ENCODE data around the gene RBKS.

The RBKS gene

DNA sequence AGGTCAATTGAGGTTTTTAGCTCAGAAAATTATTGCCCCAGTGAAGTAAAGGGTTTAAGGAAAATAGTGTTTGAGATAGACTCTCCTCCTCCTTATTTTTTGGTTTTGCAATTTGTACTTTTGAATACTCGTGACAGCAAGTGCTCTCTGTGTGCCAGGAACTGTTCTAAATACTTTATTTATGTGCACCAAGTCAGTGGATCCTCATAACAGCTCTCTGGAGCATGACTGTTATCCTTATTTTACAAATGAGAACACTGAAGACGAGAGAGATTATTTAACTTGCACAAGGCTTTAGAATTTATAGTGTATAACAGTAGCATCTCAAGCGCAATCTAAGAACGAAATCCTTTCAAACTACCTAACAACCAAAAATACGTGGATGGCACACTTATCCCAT, 25.0 kb upstream of the RBKS start:
- no peak overlapping the region for H3K4me3 ChIP-seq (ENCODE audit: low read depth, low read length)
- TF ChIP-seq, protein P1, sequence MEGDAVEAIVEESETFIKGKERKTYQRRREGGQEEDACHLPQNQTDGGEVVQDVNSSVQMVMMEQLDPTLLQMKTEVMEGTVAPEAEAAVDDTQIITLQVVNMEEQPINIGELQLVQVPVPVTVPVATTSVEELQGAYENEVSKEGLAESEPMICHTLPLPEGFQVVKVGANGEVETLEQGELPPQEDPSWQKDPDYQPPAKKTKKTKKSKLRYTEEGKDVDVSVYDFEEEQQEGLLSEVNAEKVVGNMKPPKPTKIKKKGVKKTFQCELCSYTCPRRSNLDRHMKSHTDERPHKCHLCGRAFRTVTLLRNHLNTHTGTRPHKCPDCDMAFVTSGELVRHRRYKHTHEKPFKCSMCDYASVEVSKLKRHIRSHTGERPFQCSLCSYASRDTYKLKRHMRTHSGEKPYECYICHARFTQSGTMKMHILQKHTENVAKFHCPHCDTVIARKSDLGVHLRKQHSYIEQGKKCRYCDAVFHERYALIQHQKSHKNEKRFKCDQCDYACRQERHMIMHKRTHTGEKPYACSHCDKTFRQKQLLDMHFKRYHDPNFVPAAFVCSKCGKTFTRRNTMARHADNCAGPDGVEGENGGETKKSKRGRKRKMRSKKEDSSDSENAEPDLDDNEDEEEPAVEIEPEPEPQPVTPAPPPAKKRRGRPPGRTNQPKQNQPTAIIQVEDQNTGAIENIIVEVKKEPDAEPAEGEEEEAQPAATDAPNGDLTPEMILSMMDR (IDR thresholded peaks at IDR 0.05; ENCODE audit: control insufficient read depth, extremely low read depth, insufficient read depth), result no peak
- DNase-seq (ENCODE audit: low read depth), result no peak

DNA sequence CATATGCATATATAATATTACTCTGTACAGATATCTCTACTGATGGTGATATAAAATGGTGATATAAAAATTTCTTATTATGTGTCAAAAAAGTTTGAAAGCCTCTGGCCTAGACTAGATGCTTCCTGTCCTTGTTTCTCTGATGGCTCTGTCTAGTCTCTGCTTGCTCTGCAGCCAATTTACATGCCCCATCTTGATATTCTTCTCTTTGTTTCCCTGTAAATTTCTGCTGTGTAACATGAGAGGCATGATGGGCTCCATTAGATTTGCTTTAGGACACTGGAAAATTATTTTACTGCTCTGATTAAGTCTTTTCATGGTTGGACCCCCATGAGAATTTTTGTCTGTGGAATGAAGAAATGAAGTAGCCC, 24.6 kb upstream of the RBKS start:
- no peak for DNase-seq (ENCODE audit: low read depth)
- TF ChIP-seq, protein P1 (IDR thresholded peaks at IDR 0.05; ENCODE audit: control insufficient read depth, extremely low read depth, insufficient read depth), result no peak
- no peak overlapping the region for H3K4me3 ChIP-seq (ENCODE audit: low read depth, low read length)

DNA sequence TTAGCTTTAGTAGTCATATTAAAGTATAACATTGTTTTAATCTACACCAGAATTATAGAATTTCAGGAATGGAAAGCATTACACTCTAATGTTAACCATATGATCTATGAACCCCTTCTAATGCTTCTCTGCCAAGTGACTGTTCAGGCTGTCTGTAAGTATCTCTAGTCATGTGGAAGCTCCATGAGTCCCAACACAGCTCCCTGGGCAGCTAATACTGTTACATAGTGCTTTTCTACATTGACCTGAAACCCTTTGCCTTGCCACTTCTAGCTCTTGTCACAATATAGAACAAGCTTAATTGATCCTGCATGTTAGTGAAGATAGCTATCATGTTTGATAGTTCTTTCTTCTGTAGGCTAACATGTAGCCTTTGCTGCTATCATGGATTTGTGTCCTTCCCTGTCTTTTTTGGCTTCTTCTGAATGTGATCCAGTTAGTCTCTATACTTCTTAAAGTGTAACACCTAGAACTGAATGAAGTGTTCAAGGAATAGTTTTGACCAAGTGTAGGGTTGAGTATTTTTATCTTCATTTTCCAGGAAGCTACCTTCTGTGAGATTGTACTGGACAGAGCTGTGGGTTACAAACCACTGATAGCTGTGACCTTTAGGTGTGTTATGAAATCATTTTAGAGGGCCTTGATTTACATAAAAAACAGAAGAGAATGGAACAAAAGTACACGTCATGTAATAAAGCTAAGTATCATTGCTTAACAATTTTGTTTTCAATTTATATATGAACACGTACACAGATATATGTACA, 24.0 kb upstream of the RBKS start:
- TF ChIP-seq, protein P1 (IDR thresholded peaks at IDR 0.05; ENCODE audit: control insufficient read depth, extremely low read depth, insufficient read depth), result no peak
- H3K4me3 ChIP-seq (ENCODE audit: low read depth, low read length), result no peak overlapping the region
- no peak for DNase-seq (ENCODE audit: low read depth)

DNA sequence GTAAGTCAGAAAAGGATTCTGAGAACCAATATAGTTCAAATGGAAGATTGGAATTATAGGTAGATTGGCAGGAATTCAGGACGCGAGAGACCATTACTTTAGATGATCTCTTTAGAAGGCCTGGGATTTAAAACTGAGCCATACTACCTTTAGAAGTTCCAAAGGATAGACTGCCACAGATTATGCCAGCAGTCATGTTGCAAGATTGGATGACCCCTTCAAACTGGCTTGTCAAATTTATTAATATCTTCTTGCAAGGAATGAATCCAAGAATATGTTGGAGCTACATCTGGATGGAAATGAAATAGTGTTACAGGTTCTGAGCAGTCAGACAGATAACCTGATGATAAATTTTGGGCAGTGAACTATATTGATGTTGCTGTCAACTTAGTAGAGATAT, 22.3 kb upstream of the RBKS start:
- TF ChIP-seq, protein P1 (IDR thresholded peaks at IDR 0.05; ENCODE audit: control insufficient read depth, extremely low read depth, insufficient read depth), result no peak
- no peak overlapping the region for H3K4me3 ChIP-seq (ENCODE audit: low read depth, low read length)
- DNase-seq (ENCODE audit: low read depth), result no peak

DNA sequence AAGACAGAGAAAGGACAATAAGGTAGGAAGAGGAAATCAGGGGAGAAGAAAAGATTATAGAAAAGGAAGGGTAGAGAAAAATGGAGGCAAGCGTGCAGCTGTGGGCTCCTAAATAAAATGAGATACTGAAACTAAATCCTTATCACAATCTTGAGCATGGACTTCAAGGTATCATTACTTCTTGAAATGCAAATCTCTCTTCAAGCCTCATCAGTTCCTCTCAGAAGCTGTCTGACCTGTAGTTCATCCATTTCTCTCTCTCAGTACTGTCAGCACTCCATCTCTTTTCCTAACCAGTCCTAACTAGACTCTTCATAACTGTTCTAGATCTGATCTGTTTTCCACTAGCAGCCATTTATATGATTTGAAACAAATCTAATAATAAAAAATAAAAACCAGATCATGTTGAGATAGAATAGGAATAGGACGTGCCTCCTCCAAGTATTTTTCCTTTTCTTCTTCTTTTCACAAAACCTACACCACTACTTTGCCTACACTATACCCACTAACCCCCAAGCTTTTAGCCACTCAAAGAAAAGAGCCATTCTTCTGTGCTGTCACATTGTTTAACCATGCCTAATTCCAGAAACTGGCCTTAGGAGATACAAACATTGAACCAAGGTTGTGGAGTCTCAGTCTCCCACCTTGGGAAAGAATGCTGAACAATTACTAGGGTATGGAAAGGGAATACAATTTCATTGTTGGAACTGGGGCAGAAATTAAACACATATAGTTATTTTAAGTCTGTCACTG, 21.4 kb upstream of the RBKS start:
- no peak for DNase-seq (ENCODE audit: low read depth)
- no peak overlapping the region for H3K4me3 ChIP-seq (ENCODE audit: low read depth, low read length)
- TF ChIP-seq, protein P1 (IDR thresholded peaks at IDR 0.05; ENCODE audit: control insufficient read depth, extremely low read depth, insufficient read depth), result no peak

DNA sequence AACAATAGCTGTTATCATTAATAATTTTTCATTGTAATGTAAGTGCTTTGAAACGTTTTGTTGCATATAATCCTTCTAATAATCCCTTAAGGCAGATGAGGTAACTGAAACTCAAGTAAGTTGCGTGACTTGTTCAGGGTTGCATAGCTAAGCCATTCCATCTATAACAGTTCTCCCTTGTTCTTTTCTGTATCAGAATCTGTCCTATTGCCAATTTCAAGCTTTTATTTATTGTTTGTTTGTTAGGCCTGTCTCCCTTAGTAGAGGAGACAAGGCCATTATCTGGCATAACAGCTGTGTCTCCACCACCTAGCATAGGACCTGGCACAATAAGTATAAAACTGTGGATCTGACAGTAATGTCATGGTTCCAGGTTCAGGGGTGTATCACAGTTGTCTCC, 19.7 kb upstream of the RBKS start:
- no peak for DNase-seq (ENCODE audit: low read depth)
- TF ChIP-seq, protein P1 (IDR thresholded peaks at IDR 0.05; ENCODE audit: control insufficient read depth, extremely low read depth, insufficient read depth), result no peak
- no peak overlapping the region for H3K4me3 ChIP-seq (ENCODE audit: low read depth, low read length)
